Astrocyte of the spinal cord (primary cell): ENCODE results near the gene NNAT.

Experiments
- DNase-seq: peaks from one replicate; pipeline ENCODE4 v3.0.0; 2011; ENCODE audit warnings: low read depth, low spot score
- H3K4me3 ChIP-seq: 2 replicates; pipeline ENCODE4 v1.5.1; 2011; ENCODE audit warnings: low read depth, mild to moderate bottlenecking, low read length, moderate library complexity
- CTCF ChIP-seq: IDR thresholded peaks from 2 replicates; pipeline ENCODE4 v1.5.1; 2012; ENCODE audit warnings: low read depth, mild to moderate bottlenecking, low read length, inconsistent platforms
- in situ Hi-C: cut with HindIII; loops from 2 replicates; pipeline ENCODE4 v1.10.0; 2017; ENCODE audit warnings: low sequenced_read_pairs

The NNAT gene

GRCh38 chr20:37501940-37502339 lies 19.1 kb upstream of the NNAT start:
- no peak for TF ChIP-seq CTCF
- in situ Hi-C loops = no loop called here
- no peak overlapping the region for H3K4me3 ChIP-seq
- no peak for DNase-seq

- H3K4me3 ChIP-seq = no peak overlapping the region
- TF ChIP-seq CTCF = no peak
- no peak for DNase-seq
- in situ Hi-C loops = no loop called here
These were observed 18.4 kb upstream of the NNAT start for GRCh38 chr20:37502654-37503053.

GRCh38 chr20:37503256-37503927 lies 17.7 kb upstream of the NNAT start:
- in situ Hi-C loops = no loop called here
- no peak overlapping the region for H3K4me3 ChIP-seq
- DNase-seq = no peak
- no peak for TF ChIP-seq CTCF

GRCh38 chr20:37504404-37505096 lies 16.5 kb upstream of the NNAT start:
- no peak overlapping the region for H3K4me3 ChIP-seq
- in situ Hi-C loops = no loop called here
- no peak for TF ChIP-seq CTCF
- no peak for DNase-seq

GRCh38 chr20:37505263-37506151 lies 15.5 kb upstream of the NNAT start:
- DNase-seq = no peak
- in situ Hi-C loops = no loop called here
- H3K4me3 ChIP-seq = no peak overlapping the region
- no peak for TF ChIP-seq CTCF

GRCh38 chr20:37506152-37506725 lies 14.8 kb upstream of the NNAT start:
- in situ Hi-C loops = no loop called here
- DNase-seq = no peak
- H3K4me3 ChIP-seq = no peak overlapping the region
- TF ChIP-seq CTCF = no peak
